ENCODE measurements around the gene LRMDA.
"Not testable (repeated sequence)": the region's sequence is repeated elsewhere in the genome, so short reads cannot be mapped to it uniquely, and the experiment has no call there.

LRMDA gene

GRCh38 chr10:75611993-75612372, 180.6 kb downstream of the LRMDA start:
- H3K4me3 ChIP-seq (ENCODE audit: low read length), result peak overlapping the region; percentile 57; the same call in 1 of the 2 replicates
- no peak for TF ChIP-seq ZNF274 (IDR thresholded peaks at IDR 0.05; ENCODE audit: low read depth, low read length)

DNA sequence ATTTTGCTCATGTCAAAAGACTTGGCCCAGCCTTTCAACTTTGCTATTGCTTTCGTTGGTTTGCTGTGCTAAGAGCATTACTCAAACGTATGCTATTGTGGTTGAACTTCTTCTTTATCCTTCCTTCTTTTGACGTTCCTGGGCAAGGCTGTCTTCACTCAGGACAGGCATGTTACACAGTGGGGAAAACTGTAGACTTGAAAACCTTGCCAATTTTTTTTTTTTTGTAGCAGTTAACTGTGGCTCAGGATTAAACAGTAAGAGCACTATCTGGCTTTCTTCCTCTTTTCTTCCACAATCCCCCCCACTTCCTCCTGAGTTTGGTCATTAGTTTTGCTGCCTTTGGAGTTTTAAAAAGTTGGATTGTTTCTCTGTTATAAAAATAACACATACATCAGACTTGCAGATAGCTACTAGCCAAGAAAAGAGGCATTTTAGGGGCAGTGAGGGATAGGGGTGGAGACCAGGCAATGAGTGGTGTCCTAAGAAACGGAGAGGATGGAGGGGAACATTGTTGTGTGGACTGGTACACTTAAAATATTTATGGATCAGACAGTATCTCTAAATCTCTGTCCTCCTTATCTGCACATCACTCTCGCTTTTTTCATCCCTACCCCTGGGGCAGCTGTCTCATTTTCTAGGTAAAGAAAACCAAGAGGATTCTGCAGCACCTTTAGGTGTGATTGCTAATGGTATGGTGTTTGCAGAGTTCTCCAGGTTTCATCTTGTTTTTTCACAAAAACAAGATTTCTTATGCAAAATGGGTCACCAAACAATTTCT, 181.7 kb downstream of the LRMDA start:
- TF ChIP-seq ZNF274 (IDR thresholded peaks at IDR 0.05; ENCODE audit: low read depth, low read length), result no peak
- H3K4me3 ChIP-seq (ENCODE audit: low read length), result peak overlapping the region; percentile 36; the same call in 1 of the 2 replicates

- no peak for TF ChIP-seq ZNF274 (IDR thresholded peaks at IDR 0.05; ENCODE audit: low read depth, low read length)
These were observed 182.5 kb downstream of the LRMDA start for GRCh38 chr10:75613685-75614504.

GRCh38 chr10:75616076-75616475, 184.7 kb downstream of the LRMDA start:
- no peak overlapping the region for H3K4me3 ChIP-seq (ENCODE audit: low read length)
- no peak for TF ChIP-seq ZNF274 (IDR thresholded peaks at IDR 0.05; ENCODE audit: low read depth, low read length)

More at GRCh38 chr10:75613685-75614504, 182.5 kb downstream of the LRMDA start:
- no peak overlapping the region; the same call in 1 of the 2 replicates for H3K4me3 ChIP-seq (ENCODE audit: low read length)

DNA sequence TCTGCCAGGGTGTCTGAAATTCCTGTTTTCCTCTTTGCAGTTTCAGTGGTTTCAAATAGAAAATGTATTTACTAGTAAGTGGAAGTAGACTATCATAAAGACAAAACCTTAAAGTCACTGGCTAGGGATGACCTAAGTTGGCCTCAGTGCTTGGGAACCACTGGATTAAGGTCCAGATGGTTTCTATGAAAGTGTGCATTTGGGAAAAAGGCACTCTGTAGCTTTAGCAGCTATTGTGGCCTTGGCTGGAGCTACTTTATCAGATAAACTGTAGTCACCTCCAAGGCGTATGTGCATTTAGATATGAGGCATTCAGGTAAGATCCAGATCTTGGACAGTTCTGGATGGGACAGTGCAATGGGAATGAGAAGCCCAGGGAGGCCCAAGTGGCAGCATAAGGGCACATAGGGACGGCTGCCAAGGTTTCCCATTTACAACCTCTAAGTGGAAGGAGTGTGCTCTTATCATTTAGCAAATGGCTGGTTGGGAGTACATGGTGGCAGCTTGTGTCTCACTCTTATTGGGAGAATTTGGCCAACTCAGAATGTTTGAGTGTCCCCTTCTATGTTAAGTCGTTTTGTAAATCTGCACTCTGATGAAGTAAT, 185.6 kb downstream of the LRMDA start:
- H3K4me3 ChIP-seq (ENCODE audit: low read length), result no peak overlapping the region
- TF ChIP-seq ZNF274 (IDR thresholded peaks at IDR 0.05; ENCODE audit: low read depth, low read length), result no peak

DNA sequence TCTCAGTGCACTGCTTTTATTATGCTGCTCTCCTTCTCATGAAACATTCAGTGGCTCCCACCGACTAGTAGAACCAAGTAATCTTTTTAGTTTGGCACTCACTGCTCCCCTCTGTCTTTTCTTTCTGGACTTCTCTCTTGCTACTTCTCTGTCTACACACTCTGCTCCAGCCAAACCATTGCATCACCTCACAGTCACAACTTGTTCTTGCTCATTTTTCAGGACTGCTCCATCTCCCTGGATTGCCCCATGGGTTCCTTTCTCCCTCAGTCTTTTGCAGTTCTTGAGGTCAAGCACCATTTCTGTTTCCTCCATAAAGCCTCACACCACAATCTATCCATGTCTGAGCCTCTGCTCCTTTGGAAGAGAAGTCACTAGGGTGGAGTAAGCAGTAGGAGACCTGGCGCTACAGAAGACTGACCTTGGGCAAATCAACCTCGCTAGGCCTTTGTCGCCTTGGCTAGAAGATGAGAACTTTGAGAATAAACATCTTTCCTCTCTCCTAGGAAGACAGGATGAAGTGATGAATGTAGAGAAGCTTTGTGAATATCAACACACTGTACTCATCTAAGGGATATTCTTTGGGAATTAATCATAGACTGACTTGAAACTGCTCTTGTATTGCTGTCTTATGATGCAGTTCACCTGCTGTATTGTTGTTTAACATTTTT, 186.2 kb downstream of the LRMDA start:
- TF ChIP-seq ZNF274 (IDR thresholded peaks at IDR 0.05; ENCODE audit: low read depth, low read length), result no peak

GRCh38 chr10:75619635-75620034, 188.2 kb downstream of the LRMDA start:
- no peak overlapping the region for H3K4me3 ChIP-seq (ENCODE audit: low read length)
- TF ChIP-seq ZNF274 (IDR thresholded peaks at IDR 0.05; ENCODE audit: low read depth, low read length), result no peak

More for the DNA sequence above, 186.2 kb downstream of the LRMDA start:
- no peak overlapping the region for H3K4me3 ChIP-seq (ENCODE audit: low read length)

DNA sequence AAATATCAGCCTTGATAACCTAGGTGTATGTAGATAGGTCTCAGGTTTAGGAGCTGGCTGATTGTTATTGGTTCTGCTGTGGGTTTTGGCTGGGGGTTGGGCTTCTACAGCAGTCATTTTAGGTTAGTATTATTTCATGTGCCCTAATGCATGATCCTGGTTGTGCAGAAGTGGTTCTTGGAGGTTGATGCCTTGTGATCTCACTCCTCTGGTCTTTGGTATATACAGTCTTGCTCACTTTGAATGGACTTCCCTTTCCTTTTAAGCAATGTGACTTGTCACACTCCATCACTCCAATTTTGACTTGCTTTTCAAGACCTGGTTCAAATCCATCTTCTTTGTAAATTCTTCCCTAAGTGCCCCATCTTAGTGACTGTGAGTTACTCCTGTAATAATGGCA, 188.9 kb downstream of the LRMDA start:
- no peak for TF ChIP-seq ZNF274 (IDR thresholded peaks at IDR 0.05; ENCODE audit: low read depth, low read length)
- no peak overlapping the region for H3K4me3 ChIP-seq (ENCODE audit: low read length)

DNA sequence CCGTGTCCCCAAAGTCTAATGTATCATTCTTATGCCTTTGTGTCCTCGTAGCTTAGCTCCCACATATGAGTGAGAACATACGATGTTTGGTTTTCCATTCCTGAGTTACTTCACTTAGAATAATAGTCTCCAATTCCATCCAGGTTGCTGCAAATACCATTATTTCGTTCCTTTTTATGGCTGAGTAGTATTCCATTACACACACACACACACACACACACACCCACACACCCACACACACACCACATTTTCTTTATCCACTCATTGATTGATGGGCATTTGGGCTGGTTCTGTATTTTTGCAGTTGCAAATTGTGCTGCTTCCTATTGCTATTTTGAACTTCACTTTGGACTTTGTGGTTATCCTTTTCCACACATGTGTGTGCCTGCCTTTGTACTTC, 189.6 kb downstream of the LRMDA start:
- not testable (repeated sequence) for H3K4me3 ChIP-seq (ENCODE audit: low read length)

DNA sequence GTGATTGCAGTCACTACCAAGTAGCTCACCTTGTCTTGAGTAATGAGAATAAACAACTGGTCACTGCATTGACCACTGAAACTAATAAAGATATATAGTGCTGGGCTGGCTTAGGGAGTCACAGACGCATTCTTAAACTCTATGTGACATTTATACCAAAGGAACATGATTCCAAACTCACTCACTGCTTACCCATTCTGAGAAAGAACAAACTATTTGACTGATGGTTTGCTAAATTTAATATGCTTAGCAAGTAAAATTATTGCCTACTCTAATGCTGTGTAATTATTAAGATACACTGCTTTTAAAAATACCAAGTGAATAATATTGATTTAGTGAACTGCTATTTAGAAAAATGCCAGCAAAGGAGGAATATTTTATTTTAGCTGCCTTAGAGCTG, 191.1 kb downstream of the LRMDA start:
- TF ChIP-seq ZNF274 (IDR thresholded peaks at IDR 0.05; ENCODE audit: low read depth, low read length), result no peak
- no peak overlapping the region for H3K4me3 ChIP-seq (ENCODE audit: low read length)

- no peak for TF ChIP-seq ZNF274 (IDR thresholded peaks at IDR 0.05; ENCODE audit: low read depth, low read length)
These were observed 192.1 kb downstream of the LRMDA start for GRCh38 chr10:75623310-75624093.

DNA sequence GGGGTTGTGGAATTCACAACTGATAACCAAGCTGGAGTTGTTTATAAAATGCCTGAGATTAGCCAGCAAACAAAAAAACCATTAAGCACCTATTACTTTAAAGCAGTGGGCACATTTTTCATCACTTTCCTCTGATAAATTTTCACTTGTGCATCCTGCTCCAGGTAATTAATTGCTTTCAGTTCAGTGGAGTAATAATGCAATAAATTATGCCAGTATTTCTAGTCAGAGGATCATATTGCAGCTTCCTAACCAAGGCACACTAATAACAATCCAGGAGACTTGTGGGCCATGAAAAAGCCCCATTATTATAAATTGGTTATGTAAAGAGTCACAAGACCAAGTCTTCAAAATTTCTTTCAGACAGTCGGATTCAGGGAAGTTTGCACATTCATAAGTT, 193.2 kb downstream of the LRMDA start:
- no peak for TF ChIP-seq ZNF274 (IDR thresholded peaks at IDR 0.05; ENCODE audit: low read depth, low read length)
- H3K4me3 ChIP-seq (ENCODE audit: low read length), result no peak overlapping the region

More at GRCh38 chr10:75623310-75624093, 192.1 kb downstream of the LRMDA start:
- H3K4me3 ChIP-seq (ENCODE audit: low read length), result no peak overlapping the region

DNA sequence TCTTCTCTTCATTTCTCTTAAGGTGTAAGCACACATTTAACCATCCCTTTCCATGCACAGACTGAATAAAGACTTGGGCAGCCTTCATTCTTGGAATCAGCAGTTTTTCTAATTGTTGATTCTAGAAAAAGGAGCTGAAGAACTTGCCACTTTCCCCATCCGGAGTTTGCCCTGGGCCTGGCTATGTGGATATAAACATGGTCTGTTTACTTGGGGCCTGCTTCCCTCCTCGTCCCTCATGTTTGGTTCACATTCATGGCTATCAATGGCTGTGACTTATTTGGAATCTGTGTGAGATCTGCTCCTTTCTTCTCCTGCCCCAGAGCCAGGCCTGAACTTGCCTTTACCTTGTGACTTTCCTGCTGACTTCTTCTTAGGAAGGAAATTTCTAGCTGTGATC, 199.3 kb downstream of the LRMDA start:
- TF ChIP-seq ZNF274 (IDR thresholded peaks at IDR 0.05; ENCODE audit: low read depth, low read length), result no peak
- H3K4me3 ChIP-seq (ENCODE audit: low read length), result no peak overlapping the region

Measured in GM08714 (cell line).